Measurements from ENCODE around the gene CNOT4.
"Not testable (repeated sequence)": the region's sequence is repeated elsewhere in the genome, so short reads cannot be mapped to it uniquely, and the experiment has no call there.

The CNOT4 gene

DNA sequence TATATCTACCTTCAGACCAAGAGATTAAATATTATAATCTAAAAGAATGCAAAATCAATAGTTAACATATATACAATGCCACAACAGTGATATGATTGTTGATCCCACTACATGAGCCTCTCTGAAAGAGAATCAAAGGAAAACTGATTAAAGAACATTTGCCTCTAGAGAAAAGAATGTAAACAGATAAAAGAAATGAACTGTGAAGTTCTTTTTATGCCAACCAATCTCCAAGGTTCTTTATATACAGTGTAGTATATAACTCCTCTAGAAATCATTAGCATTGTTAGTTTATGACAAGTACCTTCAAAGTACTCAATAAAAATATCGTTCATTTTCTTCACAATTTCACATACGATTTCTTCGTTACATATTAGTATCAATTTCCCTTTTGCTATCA is 20.1 kb downstream of the CNOT4 start:
- H3K4me3 ChIP-seq (ENCODE audit: low read depth, low read length), result no peak overlapping the region
- TF ChIP-seq, protein P1, sequence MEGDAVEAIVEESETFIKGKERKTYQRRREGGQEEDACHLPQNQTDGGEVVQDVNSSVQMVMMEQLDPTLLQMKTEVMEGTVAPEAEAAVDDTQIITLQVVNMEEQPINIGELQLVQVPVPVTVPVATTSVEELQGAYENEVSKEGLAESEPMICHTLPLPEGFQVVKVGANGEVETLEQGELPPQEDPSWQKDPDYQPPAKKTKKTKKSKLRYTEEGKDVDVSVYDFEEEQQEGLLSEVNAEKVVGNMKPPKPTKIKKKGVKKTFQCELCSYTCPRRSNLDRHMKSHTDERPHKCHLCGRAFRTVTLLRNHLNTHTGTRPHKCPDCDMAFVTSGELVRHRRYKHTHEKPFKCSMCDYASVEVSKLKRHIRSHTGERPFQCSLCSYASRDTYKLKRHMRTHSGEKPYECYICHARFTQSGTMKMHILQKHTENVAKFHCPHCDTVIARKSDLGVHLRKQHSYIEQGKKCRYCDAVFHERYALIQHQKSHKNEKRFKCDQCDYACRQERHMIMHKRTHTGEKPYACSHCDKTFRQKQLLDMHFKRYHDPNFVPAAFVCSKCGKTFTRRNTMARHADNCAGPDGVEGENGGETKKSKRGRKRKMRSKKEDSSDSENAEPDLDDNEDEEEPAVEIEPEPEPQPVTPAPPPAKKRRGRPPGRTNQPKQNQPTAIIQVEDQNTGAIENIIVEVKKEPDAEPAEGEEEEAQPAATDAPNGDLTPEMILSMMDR (IDR thresholded peaks at IDR 0.05; ENCODE audit: low read depth, low read length, missing control alignments), result no peak
- in situ Hi-C loops (cut with HindIII; ENCODE audit: low sequenced_read_pairs), result no loop called here
- DNase-seq (ENCODE audit: low read depth), result no peak

DNA sequence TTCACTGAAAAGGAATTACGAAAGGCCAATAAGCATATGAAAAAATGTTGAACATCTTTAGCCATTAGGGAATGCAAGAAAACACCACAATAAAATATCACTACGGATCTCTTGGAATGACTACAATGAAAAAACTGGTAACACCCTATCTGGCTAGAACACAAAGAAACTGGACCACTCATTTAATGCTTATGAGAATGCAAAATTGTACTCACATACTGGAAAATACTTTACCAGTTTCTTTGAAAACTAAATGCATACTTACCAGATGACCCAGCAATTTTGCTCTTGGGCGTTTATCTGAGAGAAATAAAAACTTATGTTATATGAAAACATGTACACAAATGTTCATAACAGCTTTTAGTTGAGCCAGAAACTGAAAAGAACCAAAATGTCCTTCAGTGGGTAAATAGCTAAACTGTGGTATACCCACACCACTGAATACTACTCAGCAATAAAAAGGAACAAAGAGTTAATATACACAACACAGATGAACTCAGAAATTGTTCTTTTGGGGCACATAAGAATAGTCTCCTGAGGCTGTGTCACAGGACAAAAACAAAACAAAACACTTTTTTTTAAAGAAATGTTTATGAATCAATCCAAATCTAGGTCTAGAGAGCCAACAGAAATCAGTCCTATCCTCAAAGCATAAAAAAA is 23.5 kb downstream of the CNOT4 start:
- no peak overlapping the region for H3K4me3 ChIP-seq (ENCODE audit: low read depth, low read length)
- TF ChIP-seq, protein P1 (IDR thresholded peaks at IDR 0.05; ENCODE audit: low read depth, low read length, missing control alignments), result no peak
- in situ Hi-C loops (cut with HindIII; ENCODE audit: low sequenced_read_pairs), result no loop called here
- DNase-seq (ENCODE audit: low read depth), result no peak

DNA sequence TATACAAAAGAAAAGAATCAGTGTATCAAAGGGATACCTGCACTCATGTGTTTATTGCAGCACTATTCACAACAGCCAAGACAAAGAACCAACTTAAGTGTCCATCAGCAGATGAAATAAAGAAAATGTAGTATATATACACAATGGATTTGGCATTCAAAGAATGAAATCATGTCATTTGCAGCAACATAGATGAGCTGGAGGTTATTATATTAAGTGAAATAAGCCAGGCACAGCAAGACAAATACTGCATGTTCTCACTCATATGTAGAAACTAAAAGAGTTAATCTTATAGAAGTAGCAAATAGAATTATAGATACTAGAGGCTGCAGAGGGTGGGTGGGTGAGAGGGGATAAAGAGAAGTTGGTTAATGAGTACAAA is 28.3 kb downstream of the CNOT4 start:
- in situ Hi-C loops (cut with HindIII; ENCODE audit: low sequenced_read_pairs), result no loop called here

DNA sequence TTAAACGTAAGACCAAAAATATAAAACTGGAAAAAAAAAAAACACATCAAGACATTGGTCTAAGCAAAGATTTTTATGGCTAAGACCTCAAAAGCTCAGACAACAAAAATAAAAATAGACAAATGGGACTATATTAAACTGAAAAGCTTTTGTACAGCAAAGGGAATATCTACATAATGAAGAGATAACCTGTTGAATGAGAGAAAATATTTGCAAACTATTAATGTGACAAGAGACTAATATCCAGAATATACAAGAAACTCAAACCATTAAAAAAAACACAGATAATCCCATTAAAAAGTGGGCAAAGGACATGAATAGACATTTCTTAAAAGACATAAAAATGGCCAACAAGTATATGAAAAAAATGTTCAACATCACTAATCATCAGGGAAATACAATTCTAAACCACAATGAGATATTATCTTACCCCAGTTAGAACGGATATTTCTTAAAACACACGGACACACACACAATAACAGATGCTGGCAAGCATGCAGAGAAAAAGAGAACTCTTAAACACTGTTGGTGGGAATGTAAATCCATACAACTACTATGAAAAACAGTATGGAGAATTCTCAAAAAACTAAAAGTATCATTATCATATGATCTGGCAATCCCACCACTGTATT is 28.8 kb downstream of the CNOT4 start:
- DNase-seq (ENCODE audit: low read depth), result no peak
- H3K4me3 ChIP-seq (ENCODE audit: low read depth, low read length), result no peak overlapping the region
- in situ Hi-C loops (cut with HindIII; ENCODE audit: low sequenced_read_pairs), result no loop called here
- TF ChIP-seq, protein P1 (IDR thresholded peaks at IDR 0.05; ENCODE audit: low read depth, low read length, missing control alignments), result no peak

More for the DNA sequence above, 28.3 kb downstream of the CNOT4 start:
- H3K4me3 ChIP-seq (ENCODE audit: low read depth, low read length), result no peak overlapping the region
- TF ChIP-seq, protein P1 (IDR thresholded peaks at IDR 0.05; ENCODE audit: low read depth, low read length, missing control alignments), result no peak
- no peak for DNase-seq (ENCODE audit: low read depth)

DNA sequence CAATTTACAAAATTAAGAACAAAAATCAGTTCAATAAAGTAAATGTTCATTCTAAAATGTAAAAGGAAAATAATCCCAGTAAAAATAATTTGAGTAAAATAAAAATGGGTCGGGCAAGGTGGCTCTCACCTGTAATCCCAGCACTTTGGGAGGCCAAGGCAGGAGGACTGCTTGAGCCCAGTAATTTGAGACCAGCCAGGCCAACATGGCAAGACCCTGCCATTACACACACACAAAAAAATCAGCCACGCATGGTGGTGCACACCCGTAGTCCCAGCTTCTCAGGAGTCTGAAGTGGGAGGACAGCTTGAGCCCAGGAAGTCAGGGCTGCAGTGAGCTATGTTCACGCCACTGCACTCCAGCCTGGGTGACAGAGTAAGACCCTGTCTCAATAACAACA is 34.4 kb downstream of the CNOT4 start:
- in situ Hi-C loops (cut with HindIII; ENCODE audit: low sequenced_read_pairs), result no loop called here
- DNase-seq (ENCODE audit: low read depth), result no peak
- TF ChIP-seq, protein P1 (IDR thresholded peaks at IDR 0.05; ENCODE audit: low read depth, low read length, missing control alignments), result no peak
- no peak overlapping the region for H3K4me3 ChIP-seq (ENCODE audit: low read depth, low read length)

DNA sequence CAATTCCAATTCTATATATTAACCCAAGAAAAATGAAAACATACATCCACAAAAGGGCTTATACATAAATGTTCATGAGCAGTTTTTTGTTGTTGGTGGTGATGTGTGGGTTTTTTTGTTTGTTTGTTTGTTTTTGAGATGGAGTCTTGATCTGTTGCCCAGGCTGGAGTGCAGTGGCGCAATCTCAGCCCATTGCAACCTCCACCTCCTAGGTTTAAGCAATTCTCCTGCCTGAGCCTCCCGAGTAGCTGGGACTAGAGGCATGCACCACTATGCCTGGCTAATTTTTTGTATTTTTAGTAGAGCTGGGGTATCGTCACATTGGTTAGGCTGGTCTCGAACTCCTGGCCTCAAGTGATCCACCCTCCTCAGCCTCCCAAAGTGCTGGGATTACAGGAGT is 40.2 kb downstream of the CNOT4 start:
- H3K4me3 ChIP-seq (ENCODE audit: low read depth, low read length); in situ Hi-C loops (cut with HindIII; ENCODE audit: low sequenced_read_pairs); DNase-seq (ENCODE audit: low read depth): not testable (repeated sequence)

DNA sequence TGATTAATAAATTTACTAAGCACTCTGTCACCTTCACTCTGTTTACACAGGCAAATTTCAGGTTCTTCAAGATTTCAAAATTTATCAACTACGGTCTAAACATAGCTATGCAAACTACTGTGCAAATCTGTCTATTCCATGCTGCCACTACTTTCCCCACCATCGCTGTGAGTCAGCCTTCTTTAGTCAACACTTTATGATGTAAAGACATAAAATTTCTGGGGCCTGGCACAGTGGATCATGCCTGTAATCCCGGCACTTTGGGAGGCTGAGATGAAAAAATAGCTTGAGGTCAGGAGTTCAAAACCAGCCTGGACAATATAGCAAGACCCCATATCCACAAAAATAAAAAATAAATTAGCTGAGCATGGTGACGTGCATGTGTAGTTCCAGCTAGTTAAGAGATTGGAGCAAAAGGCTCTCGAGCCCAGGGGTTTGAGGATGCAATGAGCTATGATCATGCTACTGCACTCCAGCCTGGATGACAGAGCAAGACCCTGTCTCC is 42.6 kb downstream of the CNOT4 start:
- no peak for DNase-seq (ENCODE audit: low read depth)
- TF ChIP-seq, protein P1 (IDR thresholded peaks at IDR 0.05; ENCODE audit: low read depth, low read length, missing control alignments), result no peak
- no peak overlapping the region for H3K4me3 ChIP-seq (ENCODE audit: low read depth, low read length)
- in situ Hi-C loops (cut with HindIII; ENCODE audit: low sequenced_read_pairs), result no loop called here
